Measurements from ENCODE around the gene TIMM29. TPM values are rescaled to one million over a fixed set of nuclear protein-coding genes. Genes with fewer than 3 reads are reported as not detected.

TIMM29 gene
- polyA plus RNA-seq, 2 of the 4 experiments (the other 2 are of a cell fraction): 9.1 to 20.5 TPM

GRCh38 chr19:10920288-10920655 lies 8.3 kb upstream of the TIMM29 start:
- ChIA-PET CTCF (no interaction called here), POLR2A (no interaction called here)
- WGBS (ENCODE audit: missing lambda C conversion rate): no CpG with 5 or more reads among the region's 10 CpGs
- H3K4me2 ChIP-seq: no peak overlapping the region
- ATAC-seq (no peak), FAIRE-seq (no peak), DNase-seq (ENCODE audit: low read depth in 1 of 2, low spot score in 1 of 2) (no peak)
- TF ChIP-seq RCOR1 (IDR thresholded peaks at IDR 0.05; ENCODE audit: low read depth, low read length) (no peak), RFX5 (IDR thresholded peaks at IDR 0.05) (no peak), CBX2 (IDR thresholded peaks at IDR 0.05; ENCODE audit: borderline replicate concordance, low read depth) (no peak), USF2 (IDR thresholded peaks at IDR 0.05) (no peak), SREBF2 (IDR thresholded peaks at IDR 0.05) (no peak), ELK1 (IDR thresholded peaks at IDR 0.05; ENCODE audit: low read depth, low read length) (no peak), MAX (IDR thresholded peaks at IDR 0.05) (no peak), HES2 (IDR thresholded peaks at IDR 0.05) (no peak), BHLHE40 (IDR thresholded peaks at IDR 0.05; ENCODE audit: low read depth, low read length) (no peak), JUN (IDR thresholded peaks at IDR 0.05) (no peak), PHF8 (IDR thresholded peaks at IDR 0.05; ENCODE audit: borderline replicate concordance, low read depth) (no peak), NR3C1 (IDR thresholded peaks at IDR 0.05) (no peak), KDM5A (IDR thresholded peaks at IDR 0.05) (no peak), NFE2L2 (conservative IDR thresholded peaks at IDR 0.05; ENCODE audit: low read length) (no peak), FOXS1 (CRISPR knock-in tag; IDR thresholded peaks at IDR 0.05) (no peak), POLR2AphosphoS2 (conservative IDR thresholded peaks at IDR 0.05; ENCODE audit: low read length) (no peak), HOXB13 (CRISPR knock-in tag; IDR thresholded peaks at IDR 0.05; ENCODE audit: low read depth) (no peak)
- H3K27ac ChIP-seq: no peak overlapping the region
- H3K4me3 ChIP-seq: no peak overlapping the region
- H3K4me1 ChIP-seq: peaks cover 3% of the 10 kb centered on the region; the same call in 2 of the 3 replicates
- no peaks in the 10 kb centered on the region for H3K9me3 ChIP-seq

- no peaks in the 10 kb centered on the region; the same call in 2 of the 3 replicates for H3K4me1 ChIP-seq
- no peak for FAIRE-seq
- 0 out of 6 replicates have a peak, but pooled peaks of 1 of the 2 experiments have one; percentile 16 for ATAC-seq
- H3K4me3 ChIP-seq: no peak overlapping the region
- TF ChIP-seq ELK1 (IDR thresholded peaks at IDR 0.05; ENCODE audit: low read depth, low read length) (no peak), ZNF302 (CRISPR knock-in tag; IDR thresholded peaks at IDR 0.05) (no peak), GATA3 (IDR thresholded peaks at IDR 0.05; ENCODE audit: borderline replicate concordance) (no peak), NR3C1 (IDR thresholded peaks at IDR 0.05) (no peak), MAX (IDR thresholded peaks at IDR 0.05) (no peak), EHF (CRISPR knock-in tag; IDR thresholded peaks at IDR 0.05) (no peak), MAFK (IDR thresholded peaks at IDR 0.05; ENCODE audit: partially characterized antibody) (no peak), RFX5 (IDR thresholded peaks at IDR 0.05) (no peak), JUNB (IDR thresholded peaks at IDR 0.05) (no peak), SMC3 (IDR thresholded peaks at IDR 0.05) (no peak), RAD21 (conservative IDR thresholded peaks at IDR 0.05 in 1 of 2, IDR thresholded peaks at IDR 0.05 in 1 of 2) (no peak)
- DNase-seq (ENCODE audit: low read depth in 1 of 2, low spot score in 1 of 2): no peak
- no peak overlapping the region for H3K27ac ChIP-seq
- H3K9me3 ChIP-seq: no peaks in the 10 kb centered on the region
- H3K4me2 ChIP-seq: no peak overlapping the region
- WGBS (ENCODE audit: missing lambda C conversion rate): 82% methylated on average over 7 of the region's 16 CpGs
- ChIA-PET CTCF (no interaction called here), POLR2A (no interaction called here)
Observed at GRCh38 chr19:10920781-10921180, 7.8 kb upstream of the TIMM29 start.

Data from A549 (cell line).